ENCODE results near the gene DCAF8.

- TF ChIP-seq CTCF (IDR thresholded peaks at IDR 0.05; ENCODE audit: insufficient read depth, low read depth, low read length) (no peak), EZH2 (IDR thresholded peaks at IDR 0.05; ENCODE audit: insufficient read depth, low read length) (no peak)
These were observed 83.6 kb downstream of the DCAF8 start for GRCh38 chr1:160178731-160179130.

All from astrocyte (in vitro differentiated cells and primary cell).